ENCODE data around the gene IDE.

DNA sequence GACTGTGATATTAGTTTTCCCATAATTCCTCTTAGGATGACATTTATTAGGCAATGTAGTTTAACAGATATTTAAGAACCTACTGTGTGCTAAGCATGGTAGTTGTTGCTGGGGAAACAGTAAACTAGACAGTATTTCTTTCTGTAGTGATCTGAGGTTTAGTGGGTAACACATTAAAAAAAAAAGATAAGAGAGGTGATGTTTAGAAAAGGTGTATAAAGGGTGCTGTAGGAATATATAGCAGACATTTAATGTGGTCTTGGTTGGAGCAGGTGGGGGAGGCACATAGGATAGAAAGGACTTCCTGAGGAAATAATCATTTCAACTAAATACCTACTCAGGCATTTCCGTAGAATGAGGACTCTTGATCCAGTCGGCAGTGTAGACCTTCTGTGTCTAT is 30.9 kb upstream of the IDE start:
- TF ChIP-seq EP300 (IDR thresholded peaks at IDR 0.05; ENCODE audit: low read length) (no peak), RCOR1 (IDR thresholded peaks at IDR 0.05; ENCODE audit: borderline replicate concordance in 1 of 2, low read depth in 2 of 2, low read length in 2 of 2) (no peak), HMG20A (CRISPR knock-in tag; conservative IDR thresholded peaks at IDR 0.05) (no peak), ZC3H4 (CRISPR knock-in tag; IDR thresholded peaks at IDR 0.05; ENCODE audit: borderline replicate concordance) (no peak), LARP7 (IDR thresholded peaks at IDR 0.05) (no peak), CHD1 (IDR thresholded peaks at IDR 0.05; ENCODE audit: low read length) (no peak), GATA2 (CRISPR knock-in tag; IDR thresholded peaks at IDR 0.05) (no peak), SMAD3 (CRISPR knock-in tag; conservative IDR thresholded peaks at IDR 0.05) (no peak), HDAC6 (IDR thresholded peaks at IDR 0.05; ENCODE audit: low read depth, low read length) (no peak), KDM4B (IDR thresholded peaks at IDR 0.05; ENCODE audit: borderline replicate concordance in 2 of 2, low read depth in 1 of 2) (no peak)
- TF ChIP-seq, protein P1, sequence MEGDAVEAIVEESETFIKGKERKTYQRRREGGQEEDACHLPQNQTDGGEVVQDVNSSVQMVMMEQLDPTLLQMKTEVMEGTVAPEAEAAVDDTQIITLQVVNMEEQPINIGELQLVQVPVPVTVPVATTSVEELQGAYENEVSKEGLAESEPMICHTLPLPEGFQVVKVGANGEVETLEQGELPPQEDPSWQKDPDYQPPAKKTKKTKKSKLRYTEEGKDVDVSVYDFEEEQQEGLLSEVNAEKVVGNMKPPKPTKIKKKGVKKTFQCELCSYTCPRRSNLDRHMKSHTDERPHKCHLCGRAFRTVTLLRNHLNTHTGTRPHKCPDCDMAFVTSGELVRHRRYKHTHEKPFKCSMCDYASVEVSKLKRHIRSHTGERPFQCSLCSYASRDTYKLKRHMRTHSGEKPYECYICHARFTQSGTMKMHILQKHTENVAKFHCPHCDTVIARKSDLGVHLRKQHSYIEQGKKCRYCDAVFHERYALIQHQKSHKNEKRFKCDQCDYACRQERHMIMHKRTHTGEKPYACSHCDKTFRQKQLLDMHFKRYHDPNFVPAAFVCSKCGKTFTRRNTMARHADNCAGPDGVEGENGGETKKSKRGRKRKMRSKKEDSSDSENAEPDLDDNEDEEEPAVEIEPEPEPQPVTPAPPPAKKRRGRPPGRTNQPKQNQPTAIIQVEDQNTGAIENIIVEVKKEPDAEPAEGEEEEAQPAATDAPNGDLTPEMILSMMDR (IDR thresholded peaks at IDR 0.05 in 2 of 3, conservative IDR thresholded peaks at IDR 0.05 in 1 of 3; ENCODE audit: insufficient read depth in 2 of 3, low read depth in 1 of 3, low read length in 3 of 3), result no peak
- TF ChIP-seq, protein P2, sequence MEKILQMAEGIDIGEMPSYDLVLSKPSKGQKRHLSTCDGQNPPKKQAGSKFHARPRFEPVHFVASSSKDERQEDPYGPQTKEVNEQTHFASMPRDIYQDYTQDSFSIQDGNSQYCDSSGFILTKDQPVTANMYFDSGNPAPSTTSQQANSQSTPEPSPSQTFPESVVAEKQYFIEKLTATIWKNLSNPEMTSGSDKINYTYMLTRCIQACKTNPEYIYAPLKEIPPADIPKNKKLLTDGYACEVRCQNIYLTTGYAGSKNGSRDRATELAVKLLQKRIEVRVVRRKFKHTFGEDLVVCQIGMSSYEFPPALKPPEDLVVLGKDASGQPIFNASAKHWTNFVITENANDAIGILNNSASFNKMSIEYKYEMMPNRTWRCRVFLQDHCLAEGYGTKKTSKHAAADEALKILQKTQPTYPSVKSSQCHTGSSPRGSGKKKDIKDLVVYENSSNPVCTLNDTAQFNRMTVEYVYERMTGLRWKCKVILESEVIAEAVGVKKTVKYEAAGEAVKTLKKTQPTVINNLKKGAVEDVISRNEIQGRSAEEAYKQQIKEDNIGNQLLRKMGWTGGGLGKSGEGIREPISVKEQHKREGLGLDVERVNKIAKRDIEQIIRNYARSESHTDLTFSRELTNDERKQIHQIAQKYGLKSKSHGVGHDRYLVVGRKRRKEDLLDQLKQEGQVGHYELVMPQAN (IDR thresholded peaks at IDR 0.05; ENCODE audit: borderline replicate concordance), result no peak
- TF ChIP-seq, protein P3, sequence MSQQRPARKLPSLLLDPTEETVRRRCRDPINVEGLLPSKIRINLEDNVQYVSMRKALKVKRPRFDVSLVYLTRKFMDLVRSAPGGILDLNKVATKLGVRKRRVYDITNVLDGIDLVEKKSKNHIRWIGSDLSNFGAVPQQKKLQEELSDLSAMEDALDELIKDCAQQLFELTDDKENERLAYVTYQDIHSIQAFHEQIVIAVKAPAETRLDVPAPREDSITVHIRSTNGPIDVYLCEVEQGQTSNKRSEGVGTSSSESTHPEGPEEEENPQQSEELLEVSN (IDR thresholded peaks at IDR 0.05; ENCODE audit: borderline replicate concordance in 1 of 2, extremely low read depth in 1 of 2, insufficient read depth in 1 of 2, insufficient read length in 1 of 2, low read depth in 1 of 2, low read length in 1 of 2, poor library complexity in 1 of 2, severe bottlenecking in 1 of 2), result no peak
- TF ChIP-seq, protein P4, sequence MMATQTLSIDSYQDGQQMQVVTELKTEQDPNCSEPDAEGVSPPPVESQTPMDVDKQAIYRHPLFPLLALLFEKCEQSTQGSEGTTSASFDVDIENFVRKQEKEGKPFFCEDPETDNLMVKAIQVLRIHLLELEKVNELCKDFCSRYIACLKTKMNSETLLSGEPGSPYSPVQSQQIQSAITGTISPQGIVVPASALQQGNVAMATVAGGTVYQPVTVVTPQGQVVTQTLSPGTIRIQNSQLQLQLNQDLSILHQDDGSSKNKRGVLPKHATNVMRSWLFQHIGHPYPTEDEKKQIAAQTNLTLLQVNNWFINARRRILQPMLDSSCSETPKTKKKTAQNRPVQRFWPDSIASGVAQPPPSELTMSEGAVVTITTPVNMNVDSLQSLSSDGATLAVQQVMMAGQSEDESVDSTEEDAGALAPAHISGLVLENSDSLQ (IDR thresholded peaks at IDR 0.05), result no peak

All from K562 (cell line).